ENCODE results near the gene MPZL2. TPM values are rescaled to one million over a fixed set of nuclear protein-coding genes. Genes with fewer than 3 reads are reported as not detected.

MPZL2 gene
- total and polyA plus RNA-seq, 2 experiments from 2014 or later: 2.6 to 4.2 TPM

- Mint-ChIP-seq H3K27me3 (ENCODE audit: insufficient read depth, low read depth, poor library complexity) (peaks cover 10% of the 10 kb centered on the region), H3K4me1 (peaks cover 9% of the 10 kb centered on the region), H3K36me3 (ENCODE audit: low read depth) (peaks cover 9% of the 10 kb centered on the region), H3K9me3 (no peaks in the 10 kb centered on the region), H3K4me3 (no peak overlapping the region), H3K27ac (no peak overlapping the region)
- H3K4me1 ChIP-seq (ENCODE audit: insufficient read depth): 0 out of 2 replicates have a peak, but pooled peaks cover 6% of the 10 kb centered on the region
- H3K4me3 ChIP-seq: no peak overlapping the region
- TF ChIP-seq ZNF114 (CRISPR knock-in tag; IDR thresholded peaks at IDR 0.05) (no peak), CTCF (conservative IDR thresholded peaks at IDR 0.05; ENCODE audit: low read depth in 2 of 2) (peak; percentile 33 to 54), STAT1 (IDR thresholded peaks at IDR 0.05; ENCODE audit: unreplicated experiment) (no peak), ETS1 (IDR thresholded peaks at IDR 0.05) (no peak)
- no peaks in the 10 kb centered on the region for H3K9me2 ChIP-seq (ENCODE audit: insufficient read depth)
- peaks cover 10% of the 10 kb centered on the region for H3K27me3 ChIP-seq (ENCODE audit: insufficient read depth)
- H3K4me2 ChIP-seq: no peak overlapping the region
- H2AFZ ChIP-seq: no peak overlapping the region
- no peaks in the 10 kb centered on the region for H3K36me3 ChIP-seq (ENCODE audit: insufficient read depth)
- peak; percentile 49 for DNase-seq (ENCODE audit: low spot score)
- H3K27ac ChIP-seq (ENCODE audit: low read depth): no peak overlapping the region
- H4K20me1 ChIP-seq (replicated peaks; ENCODE audit: insufficient read depth): no peaks in the 10 kb centered on the region
- H3K79me2 ChIP-seq (replicated peaks; ENCODE audit: insufficient read depth): no peaks in the 10 kb centered on the region
- no peaks in the 10 kb centered on the region for H3F3A ChIP-seq (replicated peaks; ENCODE audit: low read depth)
- ATAC-seq: peak; percentile 30; the same call in 2 of the 3 replicates
Measured at GRCh38 chr11:118258410-118258809, 5.7 kb downstream of the MPZL2 start.

- Histone ChIP-seq H3K4me2 (peak overlapping the region; percentile 69), H3K79me2 (replicated peaks; ENCODE audit: insufficient read depth) (no peaks in the 10 kb centered on the region), H3K4me1 (ENCODE audit: insufficient read depth) (peaks cover 4% of the 10 kb centered on the region; the same call in 1 of the 2 replicates), H3K36me3 (ENCODE audit: insufficient read depth) (no peaks in the 10 kb centered on the region), H3K9me2 (ENCODE audit: insufficient read depth) (no peaks in the 10 kb centered on the region), H2AFZ (peak overlapping the region; percentile 93; the same call in 1 of the 2 replicates), H3K4me3 (peak overlapping the region; percentile 79), H3K27ac (ENCODE audit: low read depth) (peak overlapping the region; percentile 98), H3K27me3 (ENCODE audit: insufficient read depth) (peaks cover 7% of the 10 kb centered on the region; the same call in 1 of the 2 replicates), H4K20me1 (replicated peaks; ENCODE audit: insufficient read depth) (no peaks in the 10 kb centered on the region), H3F3A (replicated peaks; ENCODE audit: low read depth) (no peaks in the 10 kb centered on the region)
- Mint-ChIP-seq H3K27ac (peak overlapping the region; percentile 100), H3K27me3 (ENCODE audit: insufficient read depth, low read depth, poor library complexity) (peaks cover 2% of the 10 kb centered on the region), H3K4me1 (peaks cover 5% of the 10 kb centered on the region; the same call in 2 of the 3 replicates), H3K9me3 (no peaks in the 10 kb centered on the region; the same call in 2 of the 3 replicates), H3K4me3 (peak overlapping the region; percentile 95), H3K36me3 (ENCODE audit: low read depth) (no peaks in the 10 kb centered on the region)
- TF ChIP-seq ZNF462 (CRISPR knock-in tag; IDR thresholded peaks at IDR 0.05) (no peak), ZNF331 (CRISPR knock-in tag; IDR thresholded peaks at IDR 0.05; ENCODE audit: low read depth) (no peak), POLR2AphosphoS5 (IDR thresholded peaks at IDR 0.05; ENCODE audit: low read depth) (no peak), CTCF (conservative IDR thresholded peaks at IDR 0.05; ENCODE audit: low read depth in 2 of 2) (no peak), ZNF114 (CRISPR knock-in tag; IDR thresholded peaks at IDR 0.05) (no peak), STAT1 (IDR thresholded peaks at IDR 0.05; ENCODE audit: unreplicated experiment) (no peak)
- no peak for DNase-seq (ENCODE audit: low spot score)
- ATAC-seq: no peak
Measured at GRCh38 chr11:118252688-118253087, 11.4 kb downstream of the MPZL2 start.
